ENCODE data around the gene OCA2. TPM values are rescaled to one million over a fixed set of nuclear protein-coding genes. Genes with fewer than 3 reads are reported as not detected.

The OCA2 gene
- total and polyA plus RNA-seq, 10 donors, result 0.39 to 3.0 (median 1.0) TPM

DNA sequence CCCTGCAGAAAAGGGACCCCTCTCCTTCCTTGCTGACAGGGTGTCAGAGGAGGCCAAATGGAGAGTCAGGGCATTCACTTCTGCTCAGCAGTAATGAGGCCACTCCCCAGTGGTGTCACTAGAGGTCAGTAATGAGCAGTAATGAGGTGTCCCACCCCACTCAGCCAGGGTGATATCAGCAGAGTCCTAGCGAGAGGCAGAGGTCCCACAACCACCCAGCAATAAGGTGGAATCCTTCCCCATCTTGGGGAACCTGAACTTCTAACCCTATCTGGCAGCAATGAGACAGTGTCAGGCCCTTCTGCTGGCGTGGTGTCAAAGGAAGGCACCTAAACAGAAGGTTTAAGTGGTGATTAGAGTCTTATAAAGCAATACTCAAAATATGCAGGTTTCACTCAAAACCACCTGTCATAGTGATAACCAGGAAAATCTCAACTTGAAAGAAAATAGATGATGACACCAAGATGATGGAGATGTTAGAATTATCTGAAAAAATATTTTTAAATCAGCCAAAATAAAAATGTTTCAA lies 12.9 kb downstream of the OCA2 start:
- Histone ChIP-seq H3K4me1 (no peaks in the 10 kb centered on the region), H3K36me3 (no peaks in the 10 kb centered on the region), H3K27ac (no peak overlapping the region), H3K4me3 (no peak overlapping the region), H3K9me3 (peaks cover 6 to 48% (median 28%) of the 10 kb centered on the region in 8 donors), H3K27me3 (replicated peaks in 1 of 7) (peaks cover 0 to 24% (median under 1%) of the 10 kb centered on the region in 7 donors)
- intact Hi-C loops (cut with DNase I; ENCODE audit: low total_unique reads), result no loop called here
- TF ChIP-seq POLR2AphosphoS5 (IDR thresholded peaks at IDR 0.05), result no peak
- peak; percentile 21 to 81 (median 62) for TF ChIP-seq CTCF (IDR thresholded peaks at IDR 0.05 in 8 of 11, conservative IDR thresholded peaks at IDR 0.05 in 3 of 11)
- WGBS, 5 donors, result 14 to 37% (median 32%) methylated on average over 2 of the region's 2 CpGs
- DNase-seq, result peak; percentile 72

- 73 to 87% (median 75%) methylated on average over 4 of the region's 4 CpGs for WGBS, 5 donors
- H3K4me1 ChIP-seq, result no peaks in the 10 kb centered on the region
- peaks cover 0 to 21% (median 0%) of the 10 kb centered on the region in 7 donors for H3K27me3 ChIP-seq (replicated peaks in 1 of 7)
- H3K9me3 ChIP-seq, result peaks cover 0 to 42% (median 22%) of the 10 kb centered on the region in 8 donors
- intact Hi-C loops (cut with DNase I; ENCODE audit: low total_unique reads), result no loop called here
- no peak for DNase-seq
- H3K27ac ChIP-seq, result no peak overlapping the region
- no peak overlapping the region for H3K4me3 ChIP-seq
- no peaks in the 10 kb centered on the region for H3K36me3 ChIP-seq
- TF ChIP-seq CTCF (IDR thresholded peaks at IDR 0.05 in 8 of 11, conservative IDR thresholded peaks at IDR 0.05 in 3 of 11) (no peak), POLR2AphosphoS5 (IDR thresholded peaks at IDR 0.05) (no peak), POLR2A (IDR thresholded peaks at IDR 0.05) (no peak)
Observed at GRCh38 chr15:28085489-28086174, 13.5 kb downstream of the OCA2 start.

DNA sequence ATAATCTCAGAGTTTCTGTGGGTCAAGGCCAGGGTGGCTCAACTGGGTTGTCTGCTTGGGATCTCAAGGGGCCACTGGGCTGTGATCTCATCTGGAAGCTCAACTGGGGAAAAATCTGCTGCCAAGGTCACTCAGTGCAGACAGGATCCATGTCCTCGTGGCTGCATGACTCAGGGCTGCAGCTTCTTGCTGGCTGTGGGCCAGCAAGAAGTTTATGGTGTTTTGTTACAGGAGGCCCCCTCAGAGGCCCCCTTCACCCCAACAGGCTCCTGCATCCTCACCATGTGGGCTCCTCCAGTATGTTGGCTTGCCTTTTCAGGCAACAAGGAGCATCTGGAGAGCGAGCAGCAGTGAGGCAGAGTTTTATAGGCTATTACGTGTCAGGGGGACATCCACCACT lies 14.6 kb downstream of the OCA2 start:
- DNase-seq, result no peak
- intact Hi-C loops (cut with DNase I; ENCODE audit: low total_unique reads), result no loop called here
- H3K27ac ChIP-seq, result no peak overlapping the region
- no peak for TF ChIP-seq POLR2A (IDR thresholded peaks at IDR 0.05)
- no peak for TF ChIP-seq CTCF (IDR thresholded peaks at IDR 0.05 in 8 of 11, conservative IDR thresholded peaks at IDR 0.05 in 3 of 11)
- TF ChIP-seq POLR2AphosphoS5 (IDR thresholded peaks at IDR 0.05), result no peak
- peaks cover 0 to 12% (median 0%) of the 10 kb centered on the region in 7 donors for H3K27me3 ChIP-seq (replicated peaks in 1 of 7)
- H3K4me1 ChIP-seq, result no peaks in the 10 kb centered on the region
- WGBS, 5 donors, result 64 to 78% (median 72%) methylated on average over 3 of the region's 3 CpGs
- no peaks in the 10 kb centered on the region for H3K36me3 ChIP-seq
- peaks cover 0 to 31% (median 17%) of the 10 kb centered on the region in 8 donors for H3K9me3 ChIP-seq
- no peak overlapping the region for H3K4me3 ChIP-seq

DNA sequence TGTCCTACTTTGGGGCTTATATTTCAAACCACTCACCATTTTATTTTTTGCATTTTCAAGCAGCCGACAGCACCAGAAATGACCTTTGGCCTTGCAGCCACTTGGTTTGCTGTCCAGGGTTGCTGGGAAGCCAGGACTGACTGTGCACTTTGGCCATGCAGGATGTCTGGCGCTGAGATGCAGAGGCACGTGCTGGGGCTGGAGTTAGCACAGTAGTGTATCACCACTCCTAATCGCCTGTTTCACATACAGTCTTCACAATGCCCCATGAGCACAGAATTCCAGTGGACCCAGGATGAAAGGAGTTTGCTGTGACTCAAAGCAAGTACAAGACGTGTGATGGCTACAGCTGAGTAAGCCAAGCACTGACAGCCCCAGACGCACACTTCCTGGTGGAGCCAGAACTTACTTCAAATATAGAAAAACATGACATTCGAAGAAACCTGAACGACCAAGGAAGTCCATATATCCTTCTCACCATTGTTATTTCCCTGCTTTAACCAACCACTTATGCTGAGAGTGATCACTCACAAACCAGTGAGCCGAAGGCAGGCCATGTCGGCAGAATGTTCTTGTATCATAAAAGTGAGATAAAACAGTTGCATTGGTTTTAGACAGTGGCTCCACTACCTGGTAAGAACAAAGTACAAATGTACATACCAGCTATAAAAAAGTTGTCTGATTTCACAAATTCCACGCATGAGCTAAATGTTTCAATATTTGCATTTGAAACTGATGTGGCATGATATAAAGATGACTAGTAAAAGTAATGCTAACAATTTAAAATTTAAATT lies 16.0 kb downstream of the OCA2 start:
- Histone ChIP-seq H3K4me3 (no peak overlapping the region), H3K36me3 (no peaks in the 10 kb centered on the region), H3K9me3 (peaks cover 0 to 16% (median 3%) of the 10 kb centered on the region in 8 donors), H3K27ac (no peak overlapping the region), H3K4me1 (no peaks in the 10 kb centered on the region), H3K27me3 (replicated peaks in 1 of 7) (peaks cover 0 to 14% (median 0%) of the 10 kb centered on the region in 7 donors)
- intact Hi-C loops (cut with DNase I; ENCODE audit: low total_unique reads), result no loop called here
- 66 to 70% (median 67%) methylated on average over 11 of the region's 11 CpGs for WGBS, 5 donors
- no peak for TF ChIP-seq POLR2A (IDR thresholded peaks at IDR 0.05)
- no peak for TF ChIP-seq CTCF (IDR thresholded peaks at IDR 0.05 in 8 of 11, conservative IDR thresholded peaks at IDR 0.05 in 3 of 11)
- no peak for TF ChIP-seq POLR2AphosphoS5 (IDR thresholded peaks at IDR 0.05)
- DNase-seq, result no peak
